ENCODE results near the gene SFTA2.

SFTA2 gene

DNA sequence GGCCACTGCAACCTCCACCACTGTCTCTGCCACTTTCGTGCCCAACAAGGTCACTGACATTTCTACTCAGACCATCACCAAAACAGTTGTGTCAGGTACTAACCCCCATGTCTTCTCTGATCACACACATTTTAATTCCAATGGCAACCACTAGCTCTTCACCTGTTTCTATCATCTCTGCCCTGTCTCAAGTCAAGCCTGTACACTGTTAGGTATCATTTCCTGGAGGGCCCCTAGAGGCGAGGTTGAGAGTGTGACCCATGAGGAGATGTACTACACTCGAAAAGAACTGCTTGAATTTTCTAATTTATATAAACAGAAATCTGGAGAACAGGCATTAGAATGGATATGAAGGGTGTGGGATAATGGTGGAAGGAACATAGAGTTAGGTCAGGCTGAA, 34.2 kb upstream of the SFTA2 start:
- H3K4me3 ChIP-seq (replicated peaks; ENCODE audit: low read depth, low read length): no peak overlapping the region
- DNase-seq (ENCODE audit: extremely low read depth, low read depth): no peak
- TF ChIP-seq, protein P1, sequence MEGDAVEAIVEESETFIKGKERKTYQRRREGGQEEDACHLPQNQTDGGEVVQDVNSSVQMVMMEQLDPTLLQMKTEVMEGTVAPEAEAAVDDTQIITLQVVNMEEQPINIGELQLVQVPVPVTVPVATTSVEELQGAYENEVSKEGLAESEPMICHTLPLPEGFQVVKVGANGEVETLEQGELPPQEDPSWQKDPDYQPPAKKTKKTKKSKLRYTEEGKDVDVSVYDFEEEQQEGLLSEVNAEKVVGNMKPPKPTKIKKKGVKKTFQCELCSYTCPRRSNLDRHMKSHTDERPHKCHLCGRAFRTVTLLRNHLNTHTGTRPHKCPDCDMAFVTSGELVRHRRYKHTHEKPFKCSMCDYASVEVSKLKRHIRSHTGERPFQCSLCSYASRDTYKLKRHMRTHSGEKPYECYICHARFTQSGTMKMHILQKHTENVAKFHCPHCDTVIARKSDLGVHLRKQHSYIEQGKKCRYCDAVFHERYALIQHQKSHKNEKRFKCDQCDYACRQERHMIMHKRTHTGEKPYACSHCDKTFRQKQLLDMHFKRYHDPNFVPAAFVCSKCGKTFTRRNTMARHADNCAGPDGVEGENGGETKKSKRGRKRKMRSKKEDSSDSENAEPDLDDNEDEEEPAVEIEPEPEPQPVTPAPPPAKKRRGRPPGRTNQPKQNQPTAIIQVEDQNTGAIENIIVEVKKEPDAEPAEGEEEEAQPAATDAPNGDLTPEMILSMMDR (IDR thresholded peaks at IDR 0.05; ENCODE audit: low read depth, low read length, missing control alignments): no peak

DNA sequence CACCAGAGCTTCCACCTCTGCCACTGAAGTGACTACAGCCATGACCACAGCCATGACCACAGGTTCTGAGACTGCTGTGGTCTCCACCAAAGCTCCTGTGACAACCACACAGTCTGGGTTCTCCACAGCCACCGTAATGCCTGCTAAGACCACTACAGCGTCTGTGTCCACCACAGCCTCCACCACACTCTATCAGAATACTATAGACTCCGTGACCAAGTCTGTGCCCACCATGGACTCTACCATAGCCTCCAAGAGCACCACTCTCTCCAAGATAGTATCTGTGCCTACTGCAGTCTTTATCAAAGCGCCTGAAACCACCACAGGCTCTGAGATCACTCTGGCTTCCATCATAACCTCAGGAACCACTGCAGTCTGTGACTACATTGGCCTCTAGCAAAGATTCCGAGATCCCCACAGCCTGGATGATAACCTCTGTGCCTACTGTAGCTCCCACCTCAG, 33.2 kb upstream of the SFTA2 start:
- TF ChIP-seq, protein P1 (IDR thresholded peaks at IDR 0.05; ENCODE audit: low read depth, low read length, missing control alignments): no peak
- H3K4me3 ChIP-seq (replicated peaks; ENCODE audit: low read depth, low read length): no peak overlapping the region
- DNase-seq (ENCODE audit: extremely low read depth, low read depth): no peak

DNA sequence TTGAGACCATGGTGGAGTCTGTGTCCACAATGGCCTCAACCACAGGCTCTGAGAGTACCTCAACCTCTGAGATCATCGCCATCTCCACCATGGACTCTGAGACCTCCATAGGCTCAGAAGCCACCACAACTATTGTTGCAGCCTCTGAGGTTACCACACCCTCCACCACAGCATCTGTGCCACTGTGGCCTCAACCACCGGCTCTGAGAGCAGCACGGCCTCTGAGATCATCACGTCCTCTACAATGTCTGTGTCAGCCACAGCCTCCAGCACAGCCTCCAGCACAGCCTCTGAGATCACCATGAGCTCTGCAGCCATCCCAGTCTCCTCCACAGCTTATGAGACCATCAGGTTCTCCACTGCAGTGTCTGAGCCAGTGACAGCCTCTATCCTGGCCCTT, 32.1 kb upstream of the SFTA2 start:
- no peak for DNase-seq (ENCODE audit: extremely low read depth, low read depth)
- no peak overlapping the region for H3K4me3 ChIP-seq (replicated peaks; ENCODE audit: low read depth, low read length)
- TF ChIP-seq, protein P1 (IDR thresholded peaks at IDR 0.05; ENCODE audit: low read depth, low read length, missing control alignments): no peak

DNA sequence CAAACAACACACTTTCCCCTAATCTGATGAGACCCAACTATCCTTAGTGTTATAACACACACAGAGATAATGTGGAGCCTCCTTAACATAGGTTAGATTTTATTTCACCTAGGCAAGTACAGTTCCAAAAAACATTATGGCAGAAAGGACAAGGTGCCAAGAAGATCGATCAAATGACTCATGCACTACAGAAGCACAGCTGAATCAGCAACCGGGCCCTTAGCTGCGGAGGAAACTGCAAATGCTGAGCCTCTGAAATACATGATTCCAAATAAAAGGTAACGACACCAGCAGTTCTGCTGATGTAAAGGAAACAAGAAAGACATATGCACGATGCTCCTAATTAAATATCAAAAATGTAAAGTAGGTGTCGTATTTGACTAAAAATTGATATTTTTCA, 31.7 kb upstream of the SFTA2 start:
- no peak overlapping the region for H3K4me3 ChIP-seq (replicated peaks; ENCODE audit: low read depth, low read length)
- DNase-seq (ENCODE audit: extremely low read depth, low read depth): no peak
- TF ChIP-seq, protein P1 (IDR thresholded peaks at IDR 0.05; ENCODE audit: low read depth, low read length, missing control alignments): no peak

DNA sequence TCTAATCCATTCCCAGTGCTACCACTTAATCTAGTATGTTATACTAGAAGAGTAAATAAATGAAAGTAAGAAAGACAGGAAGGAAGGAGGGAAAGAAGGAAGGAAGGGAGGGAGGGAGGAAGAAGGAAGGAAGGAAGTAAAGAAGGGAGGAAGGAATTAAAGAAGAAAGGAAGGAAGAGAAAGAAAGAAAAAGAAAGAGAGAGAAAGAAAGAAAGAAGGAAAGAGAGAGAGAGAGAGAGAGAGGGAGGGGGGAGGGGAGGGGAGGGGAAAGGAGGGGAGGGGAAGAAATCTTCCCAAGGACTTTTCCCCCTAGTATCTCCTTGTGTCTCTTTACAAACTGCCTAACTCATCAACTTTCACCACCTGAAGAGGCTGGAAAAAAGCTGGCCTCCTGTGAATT, 30.7 kb upstream of the SFTA2 start:
- DNase-seq (ENCODE audit: extremely low read depth, low read depth): no peak
- TF ChIP-seq, protein P1 (IDR thresholded peaks at IDR 0.05; ENCODE audit: low read depth, low read length, missing control alignments): no peak
- no peak overlapping the region for H3K4me3 ChIP-seq (replicated peaks; ENCODE audit: low read depth, low read length)

DNA sequence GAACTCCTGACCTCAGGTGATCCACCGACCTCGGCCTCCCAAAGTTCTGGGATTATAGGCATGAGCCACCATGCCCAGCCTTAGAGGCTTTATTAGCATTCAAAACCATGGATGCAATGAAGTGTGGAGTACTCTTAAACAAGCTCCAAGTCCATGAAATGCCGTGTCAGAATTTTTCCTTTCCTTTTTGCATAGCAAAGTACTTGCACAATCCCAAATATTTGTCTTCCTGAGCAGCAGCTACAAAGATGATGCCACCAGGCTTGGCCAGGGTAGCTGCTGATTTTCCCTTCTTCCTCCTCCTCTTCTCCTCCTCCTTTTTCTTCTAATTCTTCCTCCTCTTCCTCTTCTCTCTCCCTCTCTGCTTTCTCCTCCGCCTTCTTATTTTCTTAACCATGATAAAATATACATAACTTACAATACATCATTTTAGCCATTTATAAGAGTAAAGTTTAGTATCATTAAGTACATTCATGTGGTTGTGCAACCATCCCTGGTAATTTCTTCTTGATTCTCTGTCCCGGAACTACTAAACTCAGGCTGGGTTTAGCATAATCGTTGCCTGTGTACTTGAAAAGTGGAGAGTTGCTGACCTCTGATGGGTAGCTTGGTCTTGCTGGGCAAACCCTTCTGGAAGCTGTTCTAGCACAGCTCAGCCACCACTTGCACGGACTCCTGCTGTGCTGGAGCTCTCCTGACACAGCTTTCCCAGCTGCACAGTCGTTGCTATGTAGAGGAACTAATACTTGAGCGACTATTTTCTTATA, 29.1 kb upstream of the SFTA2 start:
- no peak overlapping the region for H3K4me3 ChIP-seq (replicated peaks; ENCODE audit: low read depth, low read length)
- TF ChIP-seq, protein P1 (IDR thresholded peaks at IDR 0.05; ENCODE audit: low read depth, low read length, missing control alignments): no peak
- DNase-seq (ENCODE audit: extremely low read depth, low read depth): no peak

DNA sequence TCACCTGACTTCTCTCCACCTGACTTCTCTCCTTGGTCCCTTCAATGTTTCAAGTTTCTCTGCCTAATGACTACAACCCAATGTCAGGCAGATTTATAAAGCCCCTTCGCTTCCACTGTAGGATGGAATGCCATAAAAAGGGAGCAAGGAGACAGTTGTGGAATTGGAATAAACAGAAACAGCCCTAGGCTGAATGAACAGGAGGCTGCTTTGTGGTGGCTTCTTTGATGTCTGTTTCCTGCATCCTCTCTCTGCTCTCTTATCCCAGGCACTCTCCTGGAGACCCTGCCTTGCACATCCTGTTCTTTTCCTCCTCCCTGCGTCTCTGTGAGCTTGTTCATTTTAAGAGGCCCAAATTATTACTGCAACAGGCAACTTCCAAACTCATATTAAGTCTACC, 25.7 kb upstream of the SFTA2 start:
- TF ChIP-seq, protein P1 (IDR thresholded peaks at IDR 0.05; ENCODE audit: low read depth, low read length, missing control alignments): no peak
- DNase-seq (ENCODE audit: extremely low read depth, low read depth): no peak
- H3K4me3 ChIP-seq (replicated peaks; ENCODE audit: low read depth, low read length): no peak overlapping the region
